GM19397 (cell line): ENCODE results near the gene ZIM2.

Experiments used
- ATAC-seq: cut with Tn5 transposase; IDR thresholded peaks from one replicate; pipeline ENCODE4 v1.9.1; 2021; ENCODE audit warnings: mild to moderate bottlenecking, moderate library complexity; ENCODE audit not compliant: unreplicated experiment

The ZIM2 gene

GRCh38 chr19:56839652-56840450, 675 bp downstream of the ZIM2 start:
- ATAC-seq: no peak

- no peak for ATAC-seq
Measured at GRCh38 chr19:56838909-56839651, 1.4 kb downstream of the ZIM2 start.

- ATAC-seq: no peak
Measured at GRCh38 chr19:56838024-56838908, 2.3 kb downstream of the ZIM2 start.

DNA sequence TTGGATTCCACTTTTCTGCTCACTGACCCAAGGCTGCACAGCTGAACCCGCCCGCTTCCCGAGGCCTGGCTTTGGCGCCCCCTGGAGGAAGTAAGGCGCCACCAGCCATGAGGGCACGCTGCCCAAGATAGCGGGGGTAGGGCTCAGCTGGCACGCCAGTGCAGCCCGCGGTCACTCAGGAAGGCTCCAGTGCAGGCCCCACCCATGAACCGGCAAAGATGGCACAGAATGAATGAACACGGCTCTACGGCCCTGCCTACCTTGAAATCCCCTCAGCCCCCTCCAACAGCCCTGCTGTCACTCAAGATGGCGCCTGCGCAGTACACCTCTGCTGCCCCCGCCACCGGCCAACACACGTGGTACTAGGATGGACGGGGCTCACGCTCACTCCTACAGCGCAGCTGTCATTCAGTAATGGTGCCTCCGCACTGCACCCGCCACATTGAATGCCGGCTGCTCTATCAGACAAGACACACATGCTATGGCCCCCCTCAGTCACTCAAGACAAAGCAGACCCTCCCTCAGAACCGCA, 3.0 kb downstream of the ZIM2 start:
- ATAC-seq: no peak

- ATAC-seq: no peak
Measured at GRCh38 chr19:56837004-56837403, 3.5 kb downstream of the ZIM2 start.

DNA sequence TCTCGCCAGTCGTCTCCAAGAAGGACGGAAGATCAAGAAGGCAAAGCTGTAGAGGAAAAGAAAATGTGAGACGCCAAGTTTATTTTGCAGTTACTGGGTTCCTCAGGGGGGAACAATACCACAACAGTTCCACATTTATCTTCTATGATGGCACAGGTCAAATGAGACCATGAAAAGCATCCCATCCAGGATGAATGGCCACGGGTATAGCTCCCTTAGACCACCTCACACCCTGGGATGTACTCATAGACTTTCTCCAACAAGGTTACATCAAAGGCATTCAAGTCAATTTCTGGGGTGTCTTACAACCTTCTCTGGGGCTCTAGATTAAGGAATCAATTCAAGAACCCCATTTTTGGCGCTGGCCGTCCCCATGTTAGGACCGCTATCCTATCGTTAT, 4.5 kb downstream of the ZIM2 start:
- ATAC-seq: no peak

- ATAC-seq: no peak
Measured at GRCh38 chr19:56835401-56835800, 5.1 kb downstream of the ZIM2 start.

DNA sequence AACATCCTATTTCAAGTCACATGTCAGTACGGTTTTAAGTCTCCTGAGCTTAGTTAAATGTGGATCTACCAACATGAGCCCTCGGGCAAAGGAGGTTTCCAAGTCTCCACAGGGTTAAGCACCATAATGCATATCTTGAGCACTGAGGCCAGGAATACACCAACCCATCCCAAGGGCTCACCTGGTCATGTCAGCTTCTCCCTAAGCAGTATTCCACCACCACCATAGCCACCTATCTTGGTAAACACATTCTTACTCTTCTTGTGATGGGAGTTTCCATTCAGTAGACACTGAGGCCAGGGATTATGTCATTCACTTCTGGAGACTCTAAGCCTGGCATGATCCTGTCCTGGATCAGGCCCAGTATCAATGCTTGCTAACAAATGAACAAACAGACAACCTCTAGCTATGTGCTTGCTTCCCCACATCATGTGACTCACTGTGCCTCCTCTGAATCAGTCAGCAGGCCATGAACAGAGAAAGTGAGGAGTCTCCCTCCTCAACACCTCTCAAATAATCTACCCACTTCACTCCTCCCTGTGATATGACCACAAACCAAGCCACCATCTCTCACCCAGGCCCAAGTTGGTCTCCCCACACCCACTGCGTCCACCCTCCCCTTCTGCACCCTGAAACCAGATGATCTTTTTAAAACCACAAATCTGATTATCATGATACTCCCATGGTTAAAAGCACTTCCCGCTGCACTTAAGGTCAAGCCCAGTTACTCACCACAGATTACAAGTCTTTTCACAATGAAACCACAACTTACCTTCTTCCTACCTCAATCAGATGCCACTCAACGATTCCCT, 5.8 kb downstream of the ZIM2 start:
- no peak for ATAC-seq

DNA sequence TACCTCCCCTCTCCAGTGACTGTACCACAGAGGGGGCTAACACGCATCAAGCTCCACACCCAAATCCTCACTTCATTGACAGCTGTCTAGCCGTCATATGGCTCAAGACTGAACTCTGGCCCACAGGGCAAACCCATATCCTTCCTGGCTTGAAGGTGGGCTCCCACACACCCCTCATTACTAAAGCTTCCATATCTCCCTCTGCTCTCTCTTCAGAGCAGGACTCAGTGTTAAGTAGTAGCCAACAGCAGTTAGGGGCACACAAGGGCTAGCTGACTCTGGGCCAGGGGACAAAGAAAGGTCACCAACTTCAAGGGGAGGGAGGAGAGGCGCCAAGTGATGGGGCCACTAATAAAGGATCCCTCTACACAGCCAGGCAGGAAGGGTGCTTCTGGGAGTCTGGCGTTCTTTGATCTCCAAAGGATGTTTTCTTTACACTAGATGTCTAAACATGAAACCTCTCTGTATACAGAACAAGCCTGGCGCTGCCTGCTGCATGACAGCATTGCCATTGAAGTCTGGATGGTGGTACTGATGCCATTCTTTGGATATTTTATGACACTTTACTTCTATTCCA, 8.1 kb downstream of the ZIM2 start:
- ATAC-seq: no peak

DNA sequence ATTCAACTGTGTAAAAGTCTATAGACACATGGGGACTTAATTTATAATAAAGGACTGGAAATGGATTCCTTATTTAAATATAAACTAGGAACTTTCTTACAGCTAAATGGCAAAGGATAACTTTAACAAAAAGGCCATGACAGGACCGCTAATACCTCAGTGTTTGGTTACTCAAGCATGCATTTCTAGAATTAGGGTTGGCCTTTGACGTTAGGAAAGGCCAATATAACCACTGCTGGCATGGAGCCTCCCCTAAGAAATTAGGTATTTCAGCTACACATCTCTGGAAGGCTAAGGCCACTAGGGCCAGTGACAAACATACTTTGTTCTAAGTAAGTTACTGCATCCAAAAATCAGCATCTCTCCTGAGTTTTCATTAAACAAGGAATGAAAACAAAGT, 9.3 kb downstream of the ZIM2 start:
- no peak for ATAC-seq

DNA sequence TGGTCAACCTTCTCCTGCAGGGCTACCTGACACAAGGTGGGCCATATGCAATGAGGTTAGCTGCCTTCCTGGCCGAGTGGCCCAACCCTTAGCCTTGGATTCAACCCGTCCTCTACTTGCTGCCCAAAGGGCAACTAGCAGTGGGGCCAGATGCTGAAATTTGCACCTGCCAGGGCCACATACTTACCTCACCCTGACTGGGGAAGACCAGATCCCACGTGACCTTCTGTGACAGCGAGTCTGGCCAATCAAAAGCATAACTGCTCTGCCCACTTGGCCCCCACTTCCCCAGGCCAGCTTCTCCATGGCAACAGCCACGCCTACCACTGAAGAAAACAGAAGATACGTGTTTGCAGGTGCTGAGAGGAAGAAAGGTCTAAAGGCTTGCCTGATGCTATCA, 10.9 kb downstream of the ZIM2 start:
- ATAC-seq: no peak

DNA sequence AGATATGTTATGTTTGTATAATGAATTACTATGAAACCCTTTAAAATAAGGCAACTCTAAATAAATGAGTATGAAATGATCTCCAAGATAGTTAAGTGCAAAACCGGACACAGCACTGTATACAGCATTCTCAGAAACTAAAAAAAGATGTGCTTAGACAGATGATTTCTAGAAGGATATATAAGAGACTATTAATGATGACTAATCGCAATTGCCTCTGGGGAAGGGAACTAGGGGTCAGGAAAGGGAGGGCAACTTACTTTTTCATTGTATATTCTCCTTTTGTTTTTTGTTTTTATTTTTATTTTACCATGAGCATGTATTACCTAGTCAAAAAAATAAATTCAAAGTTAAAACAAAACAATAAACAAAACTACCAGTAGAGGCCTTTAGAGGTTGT, 12.8 kb downstream of the ZIM2 start:
- ATAC-seq: no peak

- no peak for ATAC-seq
Measured at GRCh38 chr19:56823956-56824355, 16.6 kb downstream of the ZIM2 start.

- no peak for ATAC-seq
Measured at GRCh38 chr19:56823417-56823816, 17.1 kb downstream of the ZIM2 start.

DNA sequence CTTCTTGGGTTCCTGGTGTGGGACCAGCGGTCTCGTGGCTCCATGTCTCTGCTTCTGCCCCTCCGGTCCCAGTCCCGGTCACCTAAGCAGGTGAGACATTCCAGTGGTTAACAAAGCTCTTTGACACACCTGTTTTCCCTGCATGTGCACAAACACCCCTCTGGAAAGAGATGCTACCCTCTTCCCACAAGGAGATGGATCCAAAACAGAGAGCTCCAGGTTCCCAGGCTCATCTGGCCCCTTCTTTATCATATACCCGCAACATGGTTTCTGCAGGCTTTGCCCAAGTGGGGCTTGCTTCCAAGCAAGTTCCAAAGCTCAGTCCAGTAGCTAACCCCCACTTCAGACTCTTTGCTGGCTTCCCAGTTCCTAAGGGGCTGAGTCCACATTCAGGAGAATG, 17.8 kb downstream of the ZIM2 start:
- ATAC-seq: no peak

GRCh38 chr19:56821675-56822074, 18.9 kb downstream of the ZIM2 start:
- no peak for ATAC-seq

DNA sequence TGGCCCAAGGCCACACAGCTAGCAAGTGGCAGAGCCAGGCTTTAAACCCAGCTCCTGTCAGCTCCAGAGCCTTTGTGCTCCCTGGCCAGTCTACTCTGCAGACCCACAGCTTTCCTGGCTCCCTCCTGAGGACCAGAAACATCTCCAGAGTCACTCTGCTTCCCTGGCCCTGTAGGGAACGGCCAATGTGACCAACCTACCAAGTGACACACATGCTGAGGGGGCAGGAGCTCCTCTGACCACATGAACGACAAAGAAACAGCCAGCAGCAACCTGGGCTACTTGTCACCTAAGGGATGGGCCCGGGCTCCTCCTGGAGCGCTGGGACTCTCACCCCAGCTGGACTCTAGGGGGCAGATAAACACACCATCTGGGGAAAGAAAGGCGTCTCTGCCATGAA, 19.3 kb downstream of the ZIM2 start:
- ATAC-seq: no peak

DNA sequence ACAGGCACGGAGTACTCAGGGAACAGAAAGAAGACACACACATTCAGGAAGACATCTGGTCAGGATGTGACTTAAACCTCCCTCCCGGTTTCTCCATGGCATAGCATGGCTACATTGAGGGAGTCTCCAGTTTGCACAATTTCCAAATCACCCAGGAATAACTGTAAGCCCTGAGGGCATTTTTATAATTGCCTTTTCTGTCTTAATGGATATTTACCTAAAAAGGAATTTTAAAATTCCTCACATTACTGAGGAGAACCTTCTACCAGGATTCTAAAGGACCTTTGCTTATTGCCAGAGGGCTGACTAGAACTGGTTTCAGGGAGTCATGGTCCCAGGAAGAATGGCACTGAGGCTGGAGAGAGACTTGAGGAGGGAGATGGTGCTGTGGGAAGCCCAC, 21.4 kb downstream of the ZIM2 start:
- no peak for ATAC-seq

DNA sequence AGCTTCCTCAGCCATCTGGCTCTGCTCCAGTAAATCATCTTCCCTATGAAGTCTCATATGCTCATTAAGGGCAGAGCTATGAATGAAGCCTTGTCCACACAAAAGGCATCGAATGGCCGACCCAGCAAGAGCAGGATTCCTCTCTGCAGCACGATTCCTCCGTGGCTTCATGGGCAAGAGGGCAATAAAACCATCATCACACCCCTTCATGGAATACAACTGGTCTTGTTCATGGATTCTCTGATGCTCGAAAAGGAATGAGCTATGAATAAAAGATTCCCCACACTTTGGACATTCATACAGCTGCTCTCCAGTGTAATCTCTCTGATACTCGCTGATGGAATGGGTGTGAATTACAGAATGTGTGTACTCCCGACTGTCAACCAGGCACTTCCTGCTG, 25.9 kb downstream of the ZIM2 start:
- no peak for ATAC-seq

- no peak for ATAC-seq
Measured at GRCh38 chr19:56813531-56813930, 27.0 kb downstream of the ZIM2 start.
